NCI-H1436 (cell line): ENCODE results near the gene IFT25.
A peak's percentile ranks its signal among the peaks of the same experiment; 100 is the strongest.

ENCODE experiments used
- DNase-seq: peaks from one replicate; lab custom pipeline; 2025; lab: John Stamatoyannopoulos, UW

The IFT25 gene

GRCh38 chr1:53956308-53957168, 11.0 kb upstream of the IFT25 start:
- DNase-seq: peak; percentile 79

DNA sequence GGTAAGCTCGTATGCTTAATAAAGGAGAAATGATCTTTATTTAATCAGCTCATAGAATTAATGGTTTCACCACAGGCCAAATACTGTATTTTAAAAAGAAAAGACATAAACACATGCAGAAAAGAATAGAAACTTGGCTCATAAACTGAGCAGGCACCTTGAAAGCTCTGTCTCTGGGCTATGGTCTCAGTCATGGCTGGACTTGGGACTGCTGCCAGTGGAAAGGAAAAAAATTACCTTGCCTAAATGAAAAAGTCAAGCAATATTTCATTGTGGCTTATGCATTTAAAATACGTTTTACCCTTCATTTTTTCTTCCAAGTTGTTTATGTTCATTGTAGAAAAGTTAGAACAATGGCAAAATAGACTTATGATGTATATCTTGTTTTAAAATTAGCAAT, 8.6 kb upstream of the IFT25 start:
- no peak for DNase-seq

GRCh38 chr1:53951697-53952096, 6.2 kb upstream of the IFT25 start:
- no peak for DNase-seq

GRCh38 chr1:53949023-53949990, 3.8 kb upstream of the IFT25 start:
- DNase-seq: peak; percentile 28

DNA sequence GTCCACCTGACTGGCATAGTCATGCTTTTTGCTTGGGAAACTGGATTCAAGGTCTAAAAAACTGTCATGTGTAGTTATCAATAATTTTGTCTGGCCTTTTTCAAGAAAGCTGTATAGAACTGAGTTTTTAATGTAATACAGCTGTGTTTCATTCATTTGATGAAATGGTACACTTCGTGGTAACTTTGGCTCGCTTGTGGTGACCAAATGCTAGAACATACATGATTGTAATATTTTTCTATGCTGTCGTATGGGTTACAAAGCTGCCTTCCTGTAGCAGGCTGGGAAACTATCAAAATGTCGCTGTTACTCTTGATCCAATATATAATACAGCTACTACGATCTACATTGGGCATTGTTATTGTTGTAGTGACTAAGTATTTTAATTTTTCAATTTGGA, 2.8 kb upstream of the IFT25 start:
- DNase-seq: no peak

DNA sequence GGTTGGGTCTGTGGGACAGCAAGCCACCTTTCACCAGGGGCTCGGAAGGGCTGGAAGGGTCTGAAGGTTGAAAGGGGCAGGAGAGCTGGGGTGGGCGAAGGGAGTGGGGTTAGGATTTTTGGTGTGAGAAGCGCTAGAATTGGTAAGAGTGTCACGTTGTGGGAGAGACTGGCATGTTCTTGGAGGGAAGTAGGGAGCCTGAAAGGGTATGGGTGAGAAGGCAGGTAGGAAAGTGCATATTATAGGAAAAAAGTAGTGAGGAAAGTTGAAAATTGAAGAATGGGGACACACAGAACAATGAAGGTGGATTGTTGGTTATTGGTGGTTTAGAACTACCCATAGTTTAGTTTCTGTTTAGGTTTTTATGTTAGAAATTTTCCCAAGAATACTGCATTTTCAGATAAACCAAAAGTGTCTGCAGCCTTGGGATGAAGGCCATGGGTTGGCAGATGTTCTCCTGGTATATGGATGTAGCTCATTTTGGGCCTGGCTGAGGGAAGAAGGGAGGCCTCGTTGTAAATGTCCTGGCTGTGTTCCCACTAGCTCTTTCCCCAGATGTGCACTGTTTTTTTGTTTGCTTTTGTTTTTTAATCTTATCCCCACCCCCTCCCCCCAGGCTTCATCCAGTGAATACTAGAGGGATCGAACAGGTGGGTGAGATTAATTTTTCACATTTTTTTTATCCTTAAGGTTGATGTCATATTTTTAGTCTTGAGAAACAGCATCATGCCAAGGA, 1.8 kb upstream of the IFT25 start:
- no peak for DNase-seq

- no peak for DNase-seq
Observed at GRCh38 chr1:53946252-53947171, 1.0 kb upstream of the IFT25 start, which contains the start of gene LRRC42. Gene LRRC42 (plus strand): TSS chr1:53946350. CDS start chr1:53952000, 5,650 bp downstream.

- no peak for DNase-seq
Observed at GRCh38 chr1:53945183-53945432, 391 bp downstream of the IFT25 start.

- DNase-seq: no peak
Observed at GRCh38 chr1:53944469-53945182, 873 bp downstream of the IFT25 start.

- no peak for DNase-seq
Observed at GRCh38 chr1:53943490-53944043, 1.9 kb downstream of the IFT25 start.

- DNase-seq: no peak
Observed at GRCh38 chr1:53943090-53943489, 2.4 kb downstream of the IFT25 start.

- DNase-seq: no peak
Observed at GRCh38 chr1:53942127-53942957, 3.2 kb downstream of the IFT25 start.

DNA sequence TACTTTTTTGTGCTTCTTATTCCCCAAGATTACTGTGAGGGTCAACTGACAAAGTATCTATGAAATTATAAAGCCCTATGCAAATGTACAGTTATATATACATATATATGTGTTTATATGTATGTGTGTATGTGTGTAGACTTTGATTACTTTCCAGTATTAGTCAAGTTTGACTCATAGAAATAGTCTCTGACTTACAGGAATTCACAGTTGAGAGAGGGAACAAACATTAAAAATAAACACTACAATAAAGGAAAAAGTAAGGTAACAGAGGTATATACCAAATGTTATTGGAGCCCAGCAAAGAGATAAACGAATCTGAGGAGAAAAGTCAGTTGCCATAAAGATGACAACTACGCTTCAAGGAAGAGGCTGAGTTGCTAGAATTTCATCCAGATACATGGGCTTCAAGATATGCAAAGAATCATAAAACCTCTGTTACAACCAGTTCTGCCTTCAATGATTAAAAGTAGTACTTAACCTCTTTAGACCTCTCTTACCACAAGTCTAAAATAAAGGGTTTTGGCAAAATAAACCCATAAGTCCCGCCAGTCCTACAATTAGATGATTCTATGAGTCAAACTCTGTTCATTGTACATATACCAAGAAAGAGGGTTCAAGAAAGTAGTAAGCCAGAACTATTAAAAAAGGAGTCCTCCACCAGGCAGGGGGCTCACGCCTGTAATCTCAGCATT, 7.2 kb downstream of the IFT25 start:
- DNase-seq: no peak

GRCh38 chr1:53936430-53936829, 9.1 kb downstream of the IFT25 start:
- no peak for DNase-seq

GRCh38 chr1:53934170-53934765, 11.2 kb downstream of the IFT25 start:
- DNase-seq: no peak

- DNase-seq: no peak
Observed at GRCh38 chr1:53931523-53931922, 14.0 kb downstream of the IFT25 start.

- no peak for DNase-seq
Observed at GRCh38 chr1:53930932-53931331, 14.6 kb downstream of the IFT25 start.

- no peak for DNase-seq
Observed at GRCh38 chr1:53929246-53929960, 16.1 kb downstream of the IFT25 start.
